EH (cell line): Measurements from ENCODE around the gene CASS4.

Experiments used
- DNase-seq: peaks from one replicate; pipeline ENCODE4 v3.0.0-alpha.2; 2015; ENCODE audit warnings: low read depth

Gene CASS4

DNA sequence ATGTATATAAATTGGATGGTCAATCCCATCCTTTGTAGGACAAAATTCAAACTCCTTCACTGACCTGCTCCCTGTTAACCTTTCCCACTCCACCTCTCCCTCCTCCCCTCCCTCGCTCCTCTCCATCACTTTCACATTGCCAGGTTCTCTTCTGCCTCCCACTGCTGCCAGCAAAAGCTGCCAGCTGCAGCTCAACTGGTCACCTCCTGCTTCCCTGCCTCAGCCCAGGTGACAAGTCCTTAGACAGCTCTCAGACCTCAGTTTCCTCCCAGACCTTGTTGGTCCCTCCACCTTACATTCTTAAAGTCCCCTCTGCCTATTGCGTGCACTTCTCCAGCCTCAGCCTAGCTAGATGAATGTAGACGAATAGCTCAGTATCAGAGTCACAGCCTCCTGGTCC is 33.1 kb downstream of the CASS4 start:
- DNase-seq = no peak

DNA sequence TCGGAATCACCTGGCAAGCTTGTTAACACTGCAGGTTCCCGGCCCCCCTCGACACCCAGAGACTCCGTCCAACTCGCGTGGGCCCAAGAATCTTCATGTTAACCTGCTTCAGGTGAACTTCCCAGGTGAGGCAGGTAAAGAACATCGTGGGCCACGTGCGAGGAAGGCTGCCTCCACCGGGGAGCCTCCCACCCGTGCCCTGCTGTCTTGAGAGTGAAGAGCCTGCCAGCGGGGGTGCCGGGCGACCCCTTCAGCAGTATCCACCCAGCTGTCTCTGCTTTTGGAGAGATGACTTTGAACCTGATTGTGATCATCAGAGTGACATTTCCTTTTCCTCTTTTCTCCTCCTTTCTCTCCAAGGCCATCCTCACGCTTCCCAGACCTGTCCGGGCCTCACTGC is 33.5 kb downstream of the CASS4 start:
- DNase-seq = no peak

DNA sequence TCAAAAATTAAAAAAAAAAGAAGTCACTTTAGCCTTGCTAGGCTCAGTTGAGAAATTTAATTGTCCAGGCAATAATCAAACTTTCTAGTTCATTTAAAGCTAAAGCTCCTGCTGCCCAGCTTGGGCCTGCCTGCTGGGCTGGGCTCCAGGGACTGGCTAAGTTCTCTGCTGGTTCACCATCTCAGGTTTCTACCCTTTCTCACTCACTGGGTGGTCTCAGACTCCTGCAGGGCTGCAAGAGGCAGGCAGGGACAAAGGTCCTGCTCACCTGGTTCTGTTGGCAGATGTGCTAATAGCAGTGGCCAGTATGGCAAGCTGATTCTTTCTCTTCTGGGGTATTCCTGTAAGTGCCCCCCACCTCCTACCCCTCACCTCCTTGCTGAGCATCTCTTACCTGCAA is 35.2 kb downstream of the CASS4 start:
- no peak for DNase-seq

DNA sequence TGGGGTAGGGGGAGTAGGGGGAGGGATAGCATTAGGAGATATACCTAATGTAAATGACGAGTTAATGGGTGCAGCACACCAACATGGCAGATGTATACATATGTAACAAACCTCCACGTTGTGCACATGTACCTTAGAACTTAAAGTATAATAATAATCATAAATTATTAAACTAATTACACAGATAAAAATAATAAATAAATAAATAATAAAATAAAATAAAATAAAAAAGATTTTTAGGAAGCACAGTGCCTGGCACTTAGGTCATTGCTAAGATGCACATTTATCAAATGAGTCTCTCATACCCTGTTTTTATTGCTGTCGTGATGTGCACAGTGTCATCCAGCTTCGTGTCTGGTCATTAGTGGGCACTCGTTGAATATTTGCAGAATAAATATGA is 37.4 kb downstream of the CASS4 start:
- no peak for DNase-seq

DNA sequence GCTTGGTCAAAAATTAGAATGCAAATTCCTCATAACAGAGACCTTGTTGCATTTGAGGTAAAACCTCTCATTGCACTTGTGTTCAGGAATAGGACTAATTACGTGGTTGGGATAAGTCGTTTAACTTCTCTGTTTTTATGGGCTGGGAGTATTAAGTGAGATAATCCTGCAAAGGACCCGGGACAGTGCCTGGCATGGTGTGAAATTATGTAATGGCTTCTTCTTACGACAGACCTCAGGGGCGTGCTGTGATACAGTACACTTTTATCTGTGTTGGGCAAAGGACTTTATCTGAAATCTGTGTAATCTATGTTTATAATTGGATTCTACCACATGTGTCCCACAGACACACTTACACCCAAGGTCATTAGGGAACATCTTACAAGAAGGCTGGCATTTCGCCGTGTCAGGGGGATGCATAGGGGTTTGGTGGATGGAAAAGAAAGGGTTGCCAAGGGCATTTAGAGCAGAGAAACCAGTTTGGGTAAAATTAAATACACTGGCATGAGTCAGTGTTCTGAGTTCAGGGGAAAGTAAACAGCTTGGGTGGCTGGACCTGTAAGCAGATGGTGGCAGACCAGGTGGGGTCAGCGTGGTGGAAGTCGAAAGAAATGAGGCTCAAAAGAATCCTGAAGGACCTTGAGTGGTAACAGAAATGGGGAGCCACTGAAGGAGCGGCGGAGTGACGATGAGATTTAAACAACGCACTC is 39.2 kb downstream of the CASS4 start:
- DNase-seq = no peak

DNA sequence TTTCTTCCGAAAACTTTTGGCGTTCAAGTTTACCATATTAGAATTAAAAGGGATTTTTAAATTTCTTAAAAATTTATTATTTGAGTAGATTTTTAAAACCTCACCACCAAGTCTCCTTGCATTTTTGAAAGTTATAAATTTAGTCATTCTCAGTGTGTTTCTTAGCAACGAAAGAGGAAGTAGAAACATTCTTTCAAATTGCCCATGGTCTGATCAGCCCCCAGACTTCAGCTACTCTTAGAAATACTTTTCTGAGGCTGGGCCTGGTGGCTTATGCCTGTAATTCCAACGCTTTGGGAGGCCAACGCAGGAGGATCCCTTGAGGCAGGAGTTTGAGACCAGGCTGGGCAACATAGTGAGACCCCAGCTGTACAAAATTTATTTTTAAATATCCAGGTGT is 41.3 kb downstream of the CASS4 start:
- no peak for DNase-seq

DNA sequence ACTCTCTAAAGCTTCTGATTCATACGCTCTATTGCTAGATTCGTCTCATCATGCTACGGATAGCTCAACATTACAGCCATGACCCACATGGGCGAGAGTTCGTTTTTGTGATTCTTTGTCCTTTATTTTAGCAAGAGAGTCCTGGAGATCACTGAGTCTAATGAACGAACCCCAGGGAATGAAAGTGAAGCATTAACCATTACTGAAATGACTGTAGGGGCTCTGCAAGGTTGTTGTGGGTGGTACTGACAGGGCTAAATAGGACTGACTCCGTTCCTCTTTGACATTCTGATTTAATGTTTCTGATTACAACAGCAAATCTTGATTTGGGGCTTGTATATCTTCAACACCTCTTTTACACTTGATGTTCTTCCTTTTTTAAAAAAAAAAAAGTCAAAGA is 42.7 kb downstream of the CASS4 start:
- no peak for DNase-seq

DNA sequence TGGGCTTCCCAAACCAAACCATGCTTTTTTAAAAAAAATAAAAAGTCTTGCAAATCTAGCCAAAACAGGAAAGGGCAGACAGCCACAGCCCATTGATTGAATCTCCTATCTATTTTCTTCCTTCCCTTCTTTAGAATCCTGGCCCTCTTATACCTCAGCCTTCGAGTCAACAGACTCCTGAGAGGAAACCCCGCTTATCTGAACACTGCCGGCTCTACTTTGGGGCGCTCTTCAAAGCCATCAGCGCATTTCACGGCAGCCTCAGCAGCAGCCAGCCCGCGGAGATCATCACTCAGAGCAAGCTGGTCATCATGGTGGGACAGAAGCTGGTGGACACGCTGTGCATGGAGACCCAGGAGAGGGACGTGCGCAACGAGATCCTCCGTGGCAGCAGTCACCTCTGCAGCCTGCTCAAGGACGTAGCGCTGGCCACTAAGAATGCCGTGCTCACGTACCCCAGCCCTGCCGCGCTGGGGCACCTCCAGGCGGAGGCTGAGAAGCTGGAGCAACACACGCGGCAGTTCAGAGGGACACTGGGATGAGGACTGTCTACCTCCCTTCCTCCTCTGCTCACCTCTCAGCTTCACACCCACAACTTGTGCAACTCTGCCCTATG is 46.3 kb downstream of the CASS4 start:
- no peak for DNase-seq

DNA sequence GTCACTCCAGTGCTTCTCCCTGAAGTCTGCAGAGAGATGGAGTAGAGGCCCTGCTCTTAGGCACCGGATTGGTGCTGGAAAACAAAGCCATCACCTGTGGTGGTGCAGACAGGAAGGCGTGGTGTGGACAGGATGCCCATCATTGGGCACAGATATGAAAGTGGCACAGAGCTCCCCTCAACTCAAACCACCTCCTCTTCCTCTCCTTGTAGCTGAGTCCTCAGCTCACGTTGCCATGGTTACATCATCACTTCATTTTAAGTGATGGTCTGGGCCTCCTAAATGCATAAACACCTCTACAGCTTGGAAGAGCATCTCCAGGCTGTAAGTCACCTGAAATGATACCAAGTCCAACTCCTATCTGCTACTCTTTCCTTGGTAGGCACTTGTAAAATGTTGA is 48.4 kb downstream of the CASS4 start:
- no peak for DNase-seq

DNA sequence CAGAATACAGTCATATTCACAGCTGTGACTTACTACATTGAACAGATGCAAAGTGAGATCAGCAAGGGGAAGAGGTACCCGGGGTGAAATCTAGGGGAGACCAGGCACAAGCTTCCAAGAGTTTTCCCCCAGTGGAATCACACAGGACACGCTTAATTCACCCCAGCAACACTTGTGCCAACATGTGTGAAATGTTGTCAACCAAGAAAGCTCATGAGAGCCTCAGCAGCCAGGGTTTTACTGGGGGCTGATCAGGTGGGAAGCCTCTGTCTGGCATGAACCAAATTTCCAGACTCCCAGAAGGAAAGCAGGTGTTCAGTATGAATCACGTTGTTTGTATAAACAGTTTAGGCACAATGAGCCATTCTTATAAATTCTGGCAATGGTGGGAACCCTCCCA is 49.5 kb downstream of the CASS4 start:
- DNase-seq = no peak

DNA sequence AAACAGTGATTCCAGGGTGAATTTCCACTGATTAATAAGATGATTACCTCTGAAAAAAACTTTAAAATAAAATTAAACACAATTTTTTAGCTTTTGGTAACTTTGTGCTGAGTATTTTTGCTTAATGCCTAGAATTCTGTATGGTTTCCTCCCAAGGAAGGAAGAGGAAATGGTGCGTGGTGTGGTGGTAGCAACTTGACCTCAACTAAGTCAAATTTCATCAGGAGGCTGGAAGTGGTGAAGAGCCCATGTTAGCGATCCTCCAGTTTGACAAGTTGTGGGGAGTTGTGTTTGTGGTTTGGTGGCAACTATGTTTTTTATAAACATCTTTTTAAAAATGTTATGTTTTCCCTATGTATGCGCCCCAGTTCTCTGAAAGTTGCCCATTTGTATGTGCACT is 51.4 kb downstream of the CASS4 start:
- DNase-seq = no peak

DNA sequence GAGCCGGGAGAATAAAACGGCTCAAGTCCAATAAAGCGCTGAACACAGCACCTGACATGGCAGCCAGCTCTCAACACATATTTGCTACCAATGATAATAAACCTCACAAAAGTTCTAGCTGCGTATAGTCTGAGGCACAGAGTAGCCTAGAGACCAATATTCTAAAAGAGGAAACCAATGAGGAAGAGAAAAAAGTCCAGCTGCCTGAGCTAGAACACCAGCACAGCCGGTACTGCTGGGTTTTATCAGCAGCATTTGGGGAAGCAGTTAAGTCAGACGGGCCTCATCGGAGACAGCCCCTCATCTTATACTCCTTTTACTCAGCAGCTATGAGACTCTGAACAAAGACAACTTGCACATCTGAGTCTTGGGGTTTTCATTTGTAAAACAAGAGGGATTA is 53.9 kb downstream of the CASS4 start:
- no peak for DNase-seq

DNA sequence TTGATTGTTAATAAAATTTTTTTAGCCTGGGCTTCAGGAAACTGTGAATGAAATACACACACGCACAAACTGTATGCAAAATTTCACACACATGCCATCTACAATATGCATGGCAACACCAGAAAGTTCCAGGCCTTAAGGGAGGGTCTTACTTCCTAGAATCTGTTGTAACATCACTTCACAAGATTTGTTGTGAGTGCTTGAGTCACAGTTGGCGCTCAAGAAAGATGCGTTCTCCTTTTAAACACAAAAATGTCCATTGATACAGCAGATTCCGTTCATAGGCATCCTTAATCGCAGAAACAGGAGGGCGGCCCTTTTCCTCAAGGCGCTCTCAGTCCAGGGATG is 55.9 kb downstream of the CASS4 start:
- no peak for DNase-seq

DNA sequence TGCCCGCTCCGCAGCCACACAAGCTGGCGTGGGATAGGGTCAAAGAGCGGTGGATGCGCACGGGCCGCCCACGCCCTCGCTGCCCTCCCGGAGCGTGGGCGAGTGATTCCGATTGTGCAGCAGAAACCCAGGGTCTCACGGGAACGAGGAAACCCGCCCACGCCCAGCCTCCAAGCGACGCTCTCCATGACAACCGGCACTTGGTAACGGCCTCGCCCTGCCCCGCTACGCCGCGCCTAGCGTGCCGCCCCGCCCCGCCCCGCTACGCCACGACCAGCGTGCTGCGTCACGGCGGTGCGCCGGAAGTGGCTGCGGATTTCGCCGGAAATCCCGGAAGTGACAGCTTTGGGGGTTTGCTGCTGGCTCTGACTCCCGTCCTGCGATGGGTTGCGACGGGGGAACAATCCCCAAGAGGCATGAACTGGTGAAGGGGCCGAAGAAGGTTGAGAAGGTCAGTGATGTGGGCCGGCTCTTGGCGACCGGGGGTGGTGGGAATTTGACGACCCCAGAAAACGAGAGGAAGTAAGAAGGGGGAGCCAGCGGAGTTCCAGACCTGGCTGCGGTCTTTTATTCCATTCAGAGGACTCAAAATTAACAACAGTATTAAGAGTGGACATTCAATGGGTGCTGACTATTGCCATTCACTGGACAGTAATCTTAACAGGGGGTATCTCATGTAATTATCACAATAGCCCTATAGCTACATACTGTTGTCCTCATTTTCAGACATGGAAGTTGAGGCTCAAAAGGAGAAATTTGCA is 56.4 kb downstream of the CASS4 start, which contains the start of gene RTF2:
Gene RTF2, plus strand, starts transcription at position 312 of the 761 bp plus-strand sequence. Its CDS starts 71 bp downstream, at position 383.
- DNase-seq = peak; percentile 92

DNA sequence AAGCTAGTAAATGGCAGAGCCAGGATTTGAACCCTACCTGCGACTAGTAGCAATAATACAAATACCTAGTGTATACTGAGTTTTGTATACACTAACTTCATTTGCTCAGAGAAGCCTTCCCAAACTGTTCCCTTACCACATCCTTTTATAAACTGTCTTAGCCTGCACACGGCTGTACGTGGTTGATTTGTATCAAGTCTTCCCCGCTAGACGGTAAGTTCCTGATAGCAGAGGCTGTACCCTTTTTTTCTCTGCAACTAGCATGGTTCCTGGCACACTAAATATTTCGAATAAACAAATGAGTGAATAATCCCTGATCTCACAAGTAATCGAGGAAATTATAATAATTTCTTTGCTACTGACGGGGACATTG is 57.0 kb downstream of the CASS4 start:
- DNase-seq = no peak

DNA sequence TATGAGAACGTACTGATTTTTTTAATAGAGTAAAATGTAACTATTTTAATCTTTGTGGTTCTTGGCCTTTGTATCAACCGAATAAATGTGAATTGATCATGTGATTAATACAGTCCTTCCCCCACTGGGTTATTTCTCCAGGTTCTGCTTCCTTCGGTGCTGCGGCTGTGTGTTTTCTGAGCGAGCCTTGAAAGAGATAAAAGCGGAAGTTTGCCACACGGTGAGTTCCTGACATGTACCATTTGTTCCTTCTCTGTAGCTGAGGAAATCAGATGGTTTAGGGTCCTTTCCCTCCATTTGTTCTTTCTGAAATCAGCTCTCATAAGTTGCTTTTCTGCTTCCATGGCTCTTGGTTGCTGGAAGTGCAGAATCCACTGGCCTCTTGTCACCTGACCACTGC is 71.9 kb downstream of the CASS4 start:
- DNase-seq = no peak

DNA sequence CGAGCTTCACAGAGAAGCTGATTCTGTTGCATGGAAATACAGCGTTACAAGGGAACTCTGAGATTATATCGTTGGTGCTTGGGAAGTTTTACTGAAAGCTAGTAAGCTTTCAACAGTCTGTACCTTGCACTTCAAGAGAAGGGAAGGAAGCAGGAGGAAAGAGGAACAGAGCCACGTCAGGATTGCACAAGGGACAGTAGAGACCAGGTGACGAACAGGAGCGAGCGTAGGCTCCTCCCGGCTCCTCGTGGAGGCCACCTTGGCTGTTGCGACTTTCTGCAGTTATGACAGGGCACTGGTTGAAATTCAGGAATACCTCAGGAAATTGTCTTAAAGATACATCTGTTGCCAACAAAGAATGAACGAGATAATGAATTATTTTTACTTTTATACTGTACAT is 75.2 kb downstream of the CASS4 start:
- DNase-seq = no peak

DNA sequence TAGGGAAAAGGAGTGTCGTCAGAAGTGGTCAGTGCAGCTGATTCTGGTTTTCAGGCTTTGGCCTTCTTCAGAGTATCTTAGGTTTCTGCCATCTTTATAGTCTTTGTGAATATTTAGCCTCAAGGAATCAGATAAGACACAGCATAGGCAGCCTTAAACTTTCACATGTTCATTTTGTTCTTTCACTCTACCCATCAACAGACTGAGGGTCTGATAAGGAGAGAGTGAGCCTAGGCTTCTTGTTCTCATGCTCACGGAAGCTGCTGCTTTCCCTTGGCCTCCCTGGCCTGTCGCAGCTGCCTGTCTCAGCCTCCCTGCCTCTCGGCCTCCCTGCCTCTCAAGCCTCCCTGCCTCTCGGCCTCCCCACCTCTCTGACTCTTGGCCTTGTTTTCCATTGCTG is 76.5 kb downstream of the CASS4 start:
- no peak for DNase-seq

DNA sequence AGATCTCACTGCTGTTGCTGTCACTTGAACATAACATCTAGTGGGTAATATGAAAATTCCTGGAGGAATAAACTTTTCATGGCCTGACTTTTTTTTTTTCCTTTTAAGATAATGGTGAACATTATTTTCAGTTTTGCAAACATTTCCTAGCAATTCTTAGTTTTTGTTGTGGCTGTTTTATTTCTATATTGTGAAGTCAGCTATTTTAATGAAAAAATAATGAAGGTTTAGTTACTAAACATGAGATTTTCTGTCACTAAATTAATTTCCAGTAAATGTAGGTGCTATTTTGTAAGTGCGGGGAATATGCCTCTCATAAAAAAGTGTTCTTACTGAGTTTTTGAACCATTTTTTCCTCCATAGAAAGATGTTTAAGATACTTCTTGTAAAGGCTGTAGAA is 89.1 kb downstream of the CASS4 start:
- DNase-seq = no peak

DNA sequence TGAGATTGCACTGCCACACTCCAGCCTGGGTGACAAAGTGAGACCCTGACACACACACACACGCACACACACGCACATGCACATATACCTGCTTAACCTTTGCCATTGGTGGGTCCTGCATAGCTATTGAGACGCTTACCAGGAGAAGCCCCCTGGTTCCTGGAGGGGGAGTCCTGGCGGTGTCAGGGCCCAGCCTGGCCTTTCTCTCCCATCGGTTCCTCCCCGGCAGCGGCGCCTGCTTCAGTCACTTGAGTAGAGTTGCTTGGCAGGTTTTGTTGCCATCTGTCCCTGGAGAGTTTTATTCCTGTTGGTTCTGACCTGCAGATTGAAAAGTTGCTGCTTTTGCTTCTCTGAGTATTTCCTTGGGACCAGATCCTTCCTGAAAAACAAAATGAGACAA is 91.9 kb downstream of the CASS4 start:
- DNase-seq = no peak

DNA sequence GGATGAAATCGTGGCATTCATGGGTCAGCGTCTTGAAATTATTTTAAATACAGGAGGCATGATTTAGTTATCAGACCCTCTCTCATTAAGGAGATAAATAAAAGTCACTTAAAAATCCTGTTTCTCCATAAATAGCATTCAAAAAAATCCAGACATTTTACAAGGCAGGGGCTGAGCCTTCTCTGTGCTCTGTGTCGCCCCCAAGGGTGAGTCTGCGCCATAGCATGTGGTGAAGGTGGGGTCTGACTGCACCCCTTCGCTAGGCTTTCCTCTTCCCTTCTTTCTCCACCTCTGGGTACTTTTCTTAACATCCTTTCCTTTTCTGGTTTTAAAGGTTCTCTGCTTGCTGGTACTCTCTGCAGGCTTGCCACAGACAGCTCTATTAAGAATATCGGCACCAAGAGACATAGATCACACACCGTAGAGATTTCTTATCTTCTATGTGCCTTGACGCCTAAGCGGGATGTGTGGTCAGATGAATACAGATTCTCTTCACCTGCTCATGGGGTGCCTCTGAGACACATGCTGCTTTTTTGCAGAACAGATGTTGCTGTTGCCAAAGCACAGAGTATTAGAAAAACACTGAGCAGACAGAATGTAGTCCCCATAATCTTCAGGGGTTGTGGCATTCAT is 92.4 kb downstream of the CASS4 start:
- DNase-seq = peak; percentile 4

DNA sequence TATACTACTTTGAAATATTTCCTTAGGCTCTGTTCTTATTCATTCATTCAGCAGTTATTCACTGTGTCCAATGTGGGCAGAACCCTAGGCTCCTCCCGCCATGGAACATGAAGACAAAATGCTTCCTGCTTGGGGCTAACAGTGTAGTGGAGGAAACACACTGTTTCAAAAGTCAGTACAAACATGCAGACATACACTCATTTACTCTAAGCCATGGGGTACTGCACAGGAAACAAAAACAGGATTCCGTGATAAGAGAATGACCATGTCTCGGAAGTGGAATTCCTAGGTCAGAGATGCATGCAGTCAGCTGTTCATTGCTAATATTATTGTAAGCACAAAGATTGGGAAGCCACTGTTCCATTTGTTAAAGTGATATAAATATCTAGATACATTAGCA is 94.0 kb downstream of the CASS4 start:
- DNase-seq = no peak
